IPS DF 6.9 (cell line): Measurements from ENCODE around the gene IRF8.
"Not testable (repeated sequence)": the region's sequence is repeated elsewhere in the genome, so short reads cannot be mapped to it uniquely, and the experiment has no call there.

Experiments used
- DNase-seq: peaks from one replicate; pipeline ENCODE4 v3.0.0-alpha.2; 2013; ENCODE audit warnings: low read depth, low spot score
- H3K27ac ChIP-seq: one replicate; pipeline ENCODE4 v1.5.1; 2013; ENCODE audit warnings: low read length, control low read depth
- H3K27me3 ChIP-seq: 2 replicates; pipeline ENCODE4 v1.6.1; 2013; ENCODE audit warnings: mild to moderate bottlenecking, low read length; ENCODE audit not compliant: control insufficient read depth, insufficient read depth
- H3K36me3 ChIP-seq: 2 replicates; pipeline ENCODE4 v1.6.1; 2013; ENCODE audit warnings: low read length; ENCODE audit not compliant: control insufficient read depth, insufficient read depth
- H3K4me1 ChIP-seq: 2 replicates; pipeline ENCODE4 v1.6.1; 2013; ENCODE audit warnings: low read length; ENCODE audit not compliant: control insufficient read depth, insufficient read depth
- H3K4me3 ChIP-seq: 2 replicates; pipeline ENCODE4 v1.5.1; 2013; ENCODE audit warnings: mild to moderate bottlenecking, low read length
- H3K9me3 ChIP-seq: 2 replicates; pipeline ENCODE4 v1.6.1; 2013; ENCODE audit warnings: low read length, inconsistent platforms; ENCODE audit not compliant: control insufficient read depth, insufficient read depth
- WGBS: extraction: QIAGEN DNeasy Blood & Tissue Kit; methylation state at CpG from one replicate; pipeline ENCODE4 v1.1.7; 2013; ENCODE audit warnings: mixed read lengths, missing lambda C conversion rate; ENCODE audit not compliant: insufficient read length, insufficient coverage; 5-methylcytosine and 5-hydroxymethylcytosine counted together

The IRF8 gene

GRCh38 chr16:85905110-85906095, 6.4 kb downstream of the IRF8 start:
- Histone ChIP-seq H3K27ac (no peak overlapping the region), H3K36me3 (no peaks in the 10 kb centered on the region), H3K4me1 (no peaks in the 10 kb centered on the region), H3K4me3 (no peak overlapping the region), H3K9me3 (no peaks in the 10 kb centered on the region), H3K27me3 (no peaks in the 10 kb centered on the region)
- no CpG with 5 or more reads among the region's 20 CpGs for WGBS
- DNase-seq, result no peak

- Histone ChIP-seq H3K4me3 (no peak overlapping the region), H3K4me1 (no peaks in the 10 kb centered on the region)
Measured at GRCh38 chr16:85906349-85906748, 7.4 kb downstream of the IRF8 start.

GRCh38 chr16:85907231-85907630, 8.3 kb downstream of the IRF8 start:
- not testable (repeated sequence) for H3K9me3 ChIP-seq, H3K27ac ChIP-seq, H3K4me3 ChIP-seq, H3K4me1 ChIP-seq, H3K36me3 ChIP-seq, DNase-seq, H3K27me3 ChIP-seq
- no CpG with 5 or more reads among the region's 9 CpGs for WGBS

More at GRCh38 chr16:85906349-85906748, 7.4 kb downstream of the IRF8 start:
- no CpG with 5 or more reads among the region's 13 CpGs for WGBS
- H3K27me3 ChIP-seq, result no peaks in the 10 kb centered on the region
- no peaks in the 10 kb centered on the region for H3K9me3 ChIP-seq
- no peak overlapping the region for H3K27ac ChIP-seq
- DNase-seq, result no peak
- no peaks in the 10 kb centered on the region for H3K36me3 ChIP-seq

GRCh38 chr16:85908444-85908843, 9.5 kb downstream of the IRF8 start:
- Histone ChIP-seq H3K27me3 (no peaks in the 10 kb centered on the region), H3K27ac (no peak overlapping the region), H3K4me1 (no peaks in the 10 kb centered on the region), H3K36me3 (no peaks in the 10 kb centered on the region), H3K4me3 (no peak overlapping the region), H3K9me3 (no peaks in the 10 kb centered on the region)
- DNase-seq, result no peak
- no CpG with 5 or more reads among the region's 3 CpGs for WGBS

GRCh38 chr16:85908889-85909589, 10.1 kb downstream of the IRF8 start:
- Histone ChIP-seq H3K9me3 (no peaks in the 10 kb centered on the region), H3K4me3 (no peak overlapping the region), H3K36me3 (no peaks in the 10 kb centered on the region), H3K27me3 (no peaks in the 10 kb centered on the region), H3K27ac (no peak overlapping the region), H3K4me1 (no peaks in the 10 kb centered on the region; the same call in 1 of the 2 replicates)
- no CpG with 5 or more reads among the region's 10 CpGs for WGBS
- DNase-seq, result no peak

GRCh38 chr16:85909932-85910853, 11.2 kb downstream of the IRF8 start:
- no peak overlapping the region for H3K27ac ChIP-seq
- no CpG with 5 or more reads among the region's 17 CpGs for WGBS
- H3K36me3 ChIP-seq, result no peaks in the 10 kb centered on the region
- no peaks in the 10 kb centered on the region for H3K27me3 ChIP-seq
- H3K4me1 ChIP-seq, result no peaks in the 10 kb centered on the region; the same call in 1 of the 2 replicates
- H3K4me3 ChIP-seq, result no peak overlapping the region
- no peaks in the 10 kb centered on the region for H3K9me3 ChIP-seq
- DNase-seq, result no peak

GRCh38 chr16:85910854-85911247, 11.9 kb downstream of the IRF8 start:
- no peak overlapping the region for H3K27ac ChIP-seq
- no CpG with 5 or more reads among the region's 9 CpGs for WGBS
- H3K4me3 ChIP-seq, result no peak overlapping the region
- no peaks in the 10 kb centered on the region; the same call in 1 of the 2 replicates for H3K4me1 ChIP-seq
- no peaks in the 10 kb centered on the region for H3K27me3 ChIP-seq
- DNase-seq, result no peak
- H3K36me3 ChIP-seq, result no peaks in the 10 kb centered on the region
- no peaks in the 10 kb centered on the region for H3K9me3 ChIP-seq

GRCh38 chr16:85911251-85911930, 12.4 kb downstream of the IRF8 start:
- no CpG with 5 or more reads among the region's 15 CpGs for WGBS
- Histone ChIP-seq H3K4me1 (no peaks in the 10 kb centered on the region; the same call in 1 of the 2 replicates), H3K9me3 (no peaks in the 10 kb centered on the region), H3K4me3 (no peak overlapping the region), H3K36me3 (no peaks in the 10 kb centered on the region), H3K27me3 (no peaks in the 10 kb centered on the region), H3K27ac (no peak overlapping the region)
- DNase-seq, result no peak

- no peak overlapping the region for H3K4me3 ChIP-seq
- DNase-seq, result no peak
- no peaks in the 10 kb centered on the region; the same call in 1 of the 2 replicates for H3K4me1 ChIP-seq
- H3K36me3 ChIP-seq, result no peaks in the 10 kb centered on the region
- no peak overlapping the region for H3K27ac ChIP-seq
- H3K9me3 ChIP-seq, result no peaks in the 10 kb centered on the region
- no peaks in the 10 kb centered on the region for H3K27me3 ChIP-seq
- no CpG with 5 or more reads among the region's 13 CpGs for WGBS
Measured at GRCh38 chr16:85912211-85912974, 13.4 kb downstream of the IRF8 start.
